HG03139 (cell line): ENCODE data around the gene HDAC4.

ENCODE experiments used
- ATAC-seq: cut with Tn5 transposase; IDR thresholded peaks from one replicate; pipeline ENCODE4 v1.9.1; 2021; ENCODE audit not compliant: unreplicated experiment

HDAC4 gene

DNA sequence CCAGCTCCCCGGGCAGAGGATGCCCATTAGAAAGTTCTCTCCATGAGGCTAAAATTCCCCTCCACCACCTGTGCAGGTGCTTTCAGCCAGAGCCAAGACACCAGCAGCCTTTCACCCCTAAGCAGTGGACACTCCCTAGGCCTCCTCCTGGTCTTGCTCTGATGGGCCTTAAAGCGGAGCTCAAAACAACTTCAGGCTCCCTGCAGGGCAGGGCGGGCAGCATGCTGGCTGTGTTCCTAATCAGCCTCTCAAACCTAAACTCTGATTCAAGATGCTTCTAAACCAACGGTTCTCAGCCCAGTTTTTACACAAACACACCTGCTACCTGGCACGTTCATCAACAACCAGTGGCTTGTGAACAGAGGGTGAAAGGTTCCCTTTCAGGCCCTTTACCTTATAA lies 298.6 kb downstream of the HDAC4 start:
- no peak for ATAC-seq

DNA sequence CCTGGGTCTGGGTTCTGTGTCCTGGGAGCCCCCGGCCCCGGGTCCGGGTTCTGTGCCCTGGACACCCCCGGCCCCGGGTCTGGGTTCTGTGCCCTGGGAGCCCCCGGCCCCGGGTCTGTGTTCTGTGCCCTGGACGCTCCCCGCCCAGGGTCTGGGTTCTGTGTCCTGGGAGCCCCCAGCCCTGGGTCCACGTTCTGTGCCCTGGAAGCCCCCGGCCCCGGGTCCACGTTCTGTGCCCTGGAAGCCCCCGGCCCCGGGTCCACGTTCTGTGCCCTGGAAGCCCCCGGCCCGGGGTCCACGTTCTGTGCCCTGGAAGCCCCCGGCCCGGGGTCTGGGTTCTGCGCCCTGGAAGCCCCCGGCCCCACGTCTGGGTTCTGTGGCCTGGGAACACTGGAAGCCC lies 299.0 kb downstream of the HDAC4 start:
- ATAC-seq: no peak

DNA sequence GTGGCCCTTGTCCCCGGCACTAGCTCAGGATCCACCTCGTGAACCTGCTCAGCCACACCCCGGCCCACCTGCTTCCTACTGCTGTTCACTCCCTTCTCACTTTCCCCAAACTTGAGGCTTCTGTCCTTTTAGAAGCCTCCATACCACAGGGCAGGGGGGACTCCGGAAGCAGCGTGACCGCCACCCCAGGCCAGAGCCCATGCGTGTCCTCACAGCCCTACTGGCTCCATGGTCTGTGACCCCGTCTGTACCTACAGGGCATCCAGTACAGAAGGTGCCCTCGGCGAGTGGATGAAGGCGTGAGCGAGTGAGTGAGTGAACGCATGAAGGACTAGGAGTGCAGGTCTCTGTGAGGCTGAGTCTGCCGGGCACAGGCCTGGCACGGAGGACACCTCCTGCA lies 299.7 kb downstream of the HDAC4 start:
- ATAC-seq: no peak

DNA sequence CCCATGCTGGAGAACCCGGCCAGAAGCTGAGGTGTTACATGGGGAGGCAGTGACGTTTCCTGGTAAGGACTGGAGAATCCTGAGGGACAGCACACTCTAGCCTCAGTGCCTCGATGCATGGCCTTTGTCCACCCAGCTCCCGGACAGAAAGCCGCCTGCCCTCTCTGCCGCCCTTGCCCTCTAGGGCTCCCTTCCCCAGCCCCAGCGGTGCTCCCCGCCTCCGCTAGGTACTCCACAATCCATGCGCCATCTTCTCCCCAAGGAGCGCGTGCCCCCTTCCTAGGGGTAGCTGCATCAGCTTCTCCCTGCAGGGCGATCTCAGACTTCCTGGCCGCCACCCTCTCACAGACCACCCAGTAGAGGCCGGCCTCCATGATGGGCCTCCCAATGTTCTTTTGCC lies 301.3 kb downstream of the HDAC4 start:
- ATAC-seq: no peak

DNA sequence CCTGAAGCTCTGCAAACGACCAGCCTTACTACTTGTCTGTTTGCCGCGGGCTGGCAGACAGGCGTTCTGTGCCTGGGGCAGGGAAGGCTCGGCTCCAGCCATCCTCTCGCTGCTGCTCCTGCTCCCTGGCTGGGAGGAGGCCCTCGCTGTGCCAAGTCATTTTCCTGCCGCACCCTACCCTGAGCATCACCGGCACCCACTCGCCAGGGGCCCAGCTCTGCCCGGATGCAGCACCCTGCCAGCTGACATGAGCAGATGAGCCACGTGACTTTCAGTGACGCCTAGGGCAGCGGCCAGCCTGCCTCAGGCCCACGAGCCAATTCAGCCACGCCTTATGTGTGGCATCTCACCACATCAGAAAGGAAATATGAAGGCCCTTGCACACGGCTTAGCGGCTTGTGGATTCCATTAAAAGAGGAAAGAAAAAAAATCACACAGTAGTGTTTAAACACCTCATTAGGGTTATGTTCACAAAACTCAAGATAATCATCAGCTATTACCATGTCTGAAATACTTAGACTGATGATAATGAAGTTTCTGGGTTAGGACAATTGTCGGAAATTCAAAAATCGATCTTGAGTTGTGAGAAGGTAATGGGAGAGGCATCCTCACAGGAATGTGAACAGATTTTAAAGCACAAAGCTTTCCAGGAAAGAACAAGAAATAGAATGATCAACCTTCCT lies 302.4 kb downstream of the HDAC4 start:
- ATAC-seq: no peak

DNA sequence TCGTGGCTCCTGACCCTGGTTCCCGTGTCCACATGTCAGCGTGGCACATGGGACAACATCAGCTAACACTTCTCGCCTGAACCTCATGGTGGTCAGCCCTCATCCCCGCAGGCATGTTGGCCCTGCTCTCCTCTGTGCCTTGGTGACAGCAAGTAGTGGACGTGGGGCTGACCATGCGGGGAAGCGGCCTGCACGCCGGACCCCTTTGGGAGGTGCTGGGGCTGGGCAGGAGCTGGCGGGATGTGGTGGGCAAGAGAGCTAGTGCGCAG lies 303.5 kb downstream of the HDAC4 start:
- ATAC-seq: no peak

DNA sequence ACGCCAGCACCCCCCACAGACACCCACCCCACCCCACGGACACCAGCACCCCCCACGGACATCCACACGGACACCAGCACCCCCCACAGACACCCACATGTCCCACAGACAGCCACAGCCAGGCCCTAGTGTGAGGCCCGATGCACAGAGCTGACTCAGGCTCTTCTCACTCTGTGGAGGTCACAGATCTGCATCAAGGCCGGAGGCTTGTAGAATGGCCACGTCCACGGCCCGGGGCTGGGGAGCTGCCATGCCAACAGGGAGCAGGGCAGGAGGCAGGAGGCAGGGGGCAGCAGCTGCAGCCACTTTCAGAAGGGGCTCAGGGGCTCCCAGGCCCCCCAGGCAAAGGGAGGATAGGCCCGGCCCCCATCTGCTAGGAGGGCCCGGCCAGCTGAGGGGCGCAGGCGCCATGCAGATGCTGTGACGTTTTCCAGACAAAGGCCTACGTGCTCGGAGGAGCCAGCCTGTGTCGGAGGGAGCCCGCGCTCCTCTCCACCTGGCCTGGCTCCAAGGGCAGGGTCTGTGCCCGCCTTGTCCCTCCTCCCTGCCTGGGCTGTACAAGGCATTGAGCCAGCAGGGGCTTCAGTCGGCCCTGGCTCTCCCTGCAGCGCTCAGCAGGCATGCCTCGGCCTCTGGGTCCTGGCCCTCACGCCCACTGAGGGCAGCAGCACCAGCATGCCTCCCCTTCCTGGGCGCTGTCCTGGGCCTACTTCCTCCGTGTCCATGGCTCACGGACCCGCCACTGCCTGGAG lies 304.0 kb downstream of the HDAC4 start:
- ATAC-seq: no peak

DNA sequence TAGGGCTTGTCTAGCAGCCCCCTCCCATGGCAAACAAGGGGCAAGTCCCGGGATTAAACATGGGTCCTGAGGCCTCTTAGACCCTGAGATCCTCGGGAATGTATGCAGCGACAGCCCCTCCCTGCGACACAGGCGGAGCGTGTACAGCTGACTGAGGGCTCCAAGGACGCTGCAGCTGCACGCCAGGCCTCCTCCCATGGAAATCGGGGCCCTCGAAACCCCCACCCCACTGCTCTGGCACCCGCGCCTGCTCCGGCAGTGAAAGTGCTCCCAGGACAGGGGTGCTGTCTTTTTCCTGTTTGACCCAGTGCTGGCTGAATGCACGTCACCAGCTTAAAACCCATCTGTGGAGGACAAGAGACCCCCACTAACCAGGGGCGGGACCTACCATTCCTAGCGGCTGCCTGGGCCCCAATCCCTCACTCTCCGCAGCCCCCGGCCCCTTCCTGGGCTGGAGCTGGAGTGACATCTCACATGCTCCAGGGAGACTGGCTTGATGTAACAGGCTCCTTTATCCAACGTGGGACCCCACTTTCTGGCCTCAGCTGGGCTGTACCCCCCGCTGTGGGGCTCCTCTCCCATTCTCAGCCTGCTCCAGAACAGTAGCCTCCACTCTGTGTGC lies 305.2 kb downstream of the HDAC4 start:
- no peak for ATAC-seq

DNA sequence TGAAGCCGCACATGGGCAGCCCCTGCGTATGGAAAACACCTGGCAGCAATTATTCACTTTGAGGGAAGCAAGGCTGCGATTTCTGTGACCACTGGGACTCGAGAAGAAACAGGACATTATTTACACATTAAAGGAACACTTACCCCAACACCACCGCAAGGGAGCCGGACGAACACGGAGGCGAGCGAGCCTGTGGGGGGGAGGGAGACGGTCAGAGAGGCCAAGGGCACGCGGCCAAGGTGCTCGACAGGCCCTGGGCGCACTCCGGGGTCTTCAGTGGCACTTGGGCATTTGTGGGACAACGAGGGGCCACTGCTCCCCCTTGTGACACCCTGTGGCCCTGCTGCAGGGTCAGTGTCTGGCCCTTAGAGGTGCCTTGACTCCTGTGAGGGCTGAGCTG lies 306.0 kb downstream of the HDAC4 start:
- ATAC-seq: no peak

DNA sequence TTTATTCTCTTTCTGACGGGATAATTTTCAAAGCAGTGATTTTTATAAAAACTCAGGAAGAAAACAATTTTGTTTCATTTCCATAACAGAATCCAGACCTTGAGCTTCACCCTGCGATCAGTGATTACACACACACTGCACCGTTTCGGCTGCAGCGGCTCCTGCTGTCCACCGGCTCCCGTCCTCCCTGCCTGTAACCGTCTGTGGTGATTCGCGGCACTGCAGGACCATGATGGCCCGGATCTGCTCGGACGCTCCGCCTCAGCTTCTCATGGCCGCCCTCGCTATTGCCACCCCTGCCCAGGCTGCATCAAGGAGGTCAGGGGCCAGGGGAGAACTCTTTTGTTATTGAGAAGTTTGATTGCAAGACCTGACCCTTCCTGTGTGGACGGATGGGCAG lies 306.9 kb downstream of the HDAC4 start:
- ATAC-seq: no peak

DNA sequence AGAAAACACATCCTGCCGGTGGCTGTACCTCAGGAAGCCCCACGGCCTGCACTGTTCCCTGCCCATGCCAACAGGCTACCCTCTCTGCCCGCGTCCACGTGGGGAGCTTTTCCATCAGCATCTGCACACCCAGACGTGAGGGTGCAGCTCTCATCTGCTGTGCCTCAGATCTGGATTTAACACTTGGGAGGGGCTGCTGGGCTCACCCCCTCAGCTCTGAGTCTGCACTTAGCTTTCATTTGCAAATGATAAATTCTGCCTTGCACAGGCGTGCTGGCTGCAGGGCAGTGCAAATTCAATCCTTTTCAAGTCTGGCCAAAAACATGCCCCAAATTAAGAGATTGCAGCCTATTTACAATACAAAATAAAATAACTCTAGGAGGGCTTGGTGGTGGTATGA lies 307.3 kb downstream of the HDAC4 start:
- no peak for ATAC-seq

DNA sequence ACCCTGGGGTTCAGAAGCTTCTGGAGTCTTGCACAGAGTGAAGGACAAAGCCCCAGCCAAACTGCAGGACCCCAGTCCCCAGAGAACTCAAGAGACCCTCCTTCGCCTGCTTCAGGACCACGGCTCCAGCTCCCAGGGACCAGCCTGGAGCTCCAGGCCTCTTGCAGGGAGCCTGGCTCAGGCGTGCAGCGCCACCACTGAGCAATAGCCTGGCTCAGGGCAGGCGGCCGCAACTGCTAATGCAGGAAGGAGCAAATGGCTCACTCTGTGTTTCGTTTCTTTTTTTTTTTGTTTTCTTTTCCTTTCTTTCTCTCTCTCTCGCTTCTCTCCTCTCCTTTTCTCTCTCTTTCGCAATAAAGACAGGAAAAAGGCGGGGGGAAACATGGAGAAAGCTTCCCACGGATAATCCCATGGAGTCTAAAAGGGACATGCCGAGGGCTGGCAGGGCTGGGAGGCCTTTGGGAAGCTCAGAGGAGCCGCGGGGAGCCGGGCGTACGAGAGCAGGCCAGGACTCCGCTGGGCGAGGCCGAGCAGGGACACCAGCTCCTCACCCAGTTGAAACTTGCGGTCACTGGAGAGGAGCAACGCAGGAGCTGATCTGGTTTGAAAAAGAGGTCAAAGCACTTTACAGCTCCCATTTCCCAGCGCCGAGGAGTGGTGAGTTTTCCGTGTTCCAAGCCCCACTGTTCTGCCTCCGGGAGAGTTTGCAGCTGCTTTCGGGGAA lies 308.1 kb downstream of the HDAC4 start:
- no peak for ATAC-seq

DNA sequence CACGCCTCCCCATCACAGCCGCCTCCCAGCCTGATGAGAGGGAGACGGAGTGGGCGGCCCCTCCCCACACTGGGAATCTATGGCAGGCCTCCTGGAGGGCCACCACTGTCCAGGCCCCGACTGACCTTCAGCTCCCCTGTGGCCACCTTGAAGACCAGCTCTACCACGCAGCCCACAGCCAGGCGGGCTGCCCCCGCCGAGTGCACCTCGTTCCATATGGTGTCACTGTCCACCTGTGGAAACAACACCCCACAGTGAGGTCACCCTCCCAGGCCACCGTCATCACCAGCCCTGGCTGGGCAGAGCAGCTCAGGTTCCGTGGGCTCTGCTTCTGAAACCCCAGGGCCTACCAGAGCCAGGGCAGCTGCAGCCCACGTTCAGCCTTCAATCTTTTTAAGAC lies 310.9 kb downstream of the HDAC4 start:
- no peak for ATAC-seq

DNA sequence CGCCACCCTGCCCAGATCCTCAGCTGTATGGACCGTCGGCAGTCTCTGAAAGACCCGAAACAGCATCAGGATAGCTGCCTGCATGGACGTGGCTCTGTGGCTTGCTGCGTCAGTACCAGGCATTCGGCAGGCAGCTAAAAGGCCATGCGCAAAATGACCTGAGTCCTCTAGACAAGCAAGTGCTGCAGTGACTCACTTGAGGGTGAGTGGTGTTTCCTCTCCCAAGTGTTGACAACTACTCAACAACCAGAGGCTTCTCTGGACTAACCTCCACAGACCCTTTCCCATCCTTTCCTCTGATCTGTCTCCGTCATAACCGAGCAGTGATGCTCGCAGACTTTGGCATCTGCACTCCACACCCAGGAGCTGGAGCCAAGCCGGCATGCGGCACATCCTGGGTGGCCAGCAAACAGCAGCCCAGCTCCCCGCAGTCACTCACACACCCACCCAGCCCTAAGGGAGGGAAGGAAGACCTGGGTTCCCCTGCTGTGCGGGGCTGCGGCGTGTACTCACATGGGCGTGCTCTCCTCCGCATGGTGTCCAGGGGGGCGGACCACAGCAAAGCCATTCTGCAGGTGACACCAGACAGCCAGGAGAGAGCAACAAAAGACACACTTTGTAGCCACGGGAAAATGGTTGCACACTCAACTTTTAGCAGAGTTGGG lies 313.6 kb downstream of the HDAC4 start:
- ATAC-seq: no peak

DNA sequence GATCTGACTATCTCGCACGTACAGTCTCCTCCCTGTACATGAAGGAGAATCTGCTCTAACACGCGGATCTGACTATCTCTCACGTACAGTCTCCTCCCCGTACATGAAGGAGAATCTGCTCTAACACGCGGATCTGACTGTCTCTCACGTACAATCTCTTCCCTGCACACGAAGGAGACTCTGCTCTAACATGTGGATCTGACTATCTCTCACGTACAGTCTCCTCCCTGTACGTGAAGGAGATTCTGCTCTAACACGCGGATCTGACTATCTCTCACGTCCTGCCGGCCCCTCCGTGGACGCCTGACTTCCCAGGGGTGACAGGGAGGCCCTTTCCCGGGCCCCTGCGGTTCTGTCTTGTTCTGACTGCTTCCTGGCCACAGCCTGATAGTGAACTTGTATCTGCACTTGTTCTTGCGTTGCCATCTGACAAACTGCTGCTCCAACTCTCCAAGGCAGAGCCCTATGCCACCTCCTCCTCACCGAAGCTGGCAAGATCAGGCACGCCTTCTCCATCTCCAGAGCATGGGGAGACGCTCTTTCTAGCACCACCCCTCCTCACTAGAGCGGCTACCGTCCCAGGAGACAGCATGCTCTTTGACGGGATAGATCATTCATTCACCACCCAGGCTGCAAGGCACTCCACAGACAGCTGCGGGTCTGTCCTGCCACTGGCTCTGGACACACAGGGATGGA lies 314.3 kb downstream of the HDAC4 start:
- ATAC-seq: no peak

DNA sequence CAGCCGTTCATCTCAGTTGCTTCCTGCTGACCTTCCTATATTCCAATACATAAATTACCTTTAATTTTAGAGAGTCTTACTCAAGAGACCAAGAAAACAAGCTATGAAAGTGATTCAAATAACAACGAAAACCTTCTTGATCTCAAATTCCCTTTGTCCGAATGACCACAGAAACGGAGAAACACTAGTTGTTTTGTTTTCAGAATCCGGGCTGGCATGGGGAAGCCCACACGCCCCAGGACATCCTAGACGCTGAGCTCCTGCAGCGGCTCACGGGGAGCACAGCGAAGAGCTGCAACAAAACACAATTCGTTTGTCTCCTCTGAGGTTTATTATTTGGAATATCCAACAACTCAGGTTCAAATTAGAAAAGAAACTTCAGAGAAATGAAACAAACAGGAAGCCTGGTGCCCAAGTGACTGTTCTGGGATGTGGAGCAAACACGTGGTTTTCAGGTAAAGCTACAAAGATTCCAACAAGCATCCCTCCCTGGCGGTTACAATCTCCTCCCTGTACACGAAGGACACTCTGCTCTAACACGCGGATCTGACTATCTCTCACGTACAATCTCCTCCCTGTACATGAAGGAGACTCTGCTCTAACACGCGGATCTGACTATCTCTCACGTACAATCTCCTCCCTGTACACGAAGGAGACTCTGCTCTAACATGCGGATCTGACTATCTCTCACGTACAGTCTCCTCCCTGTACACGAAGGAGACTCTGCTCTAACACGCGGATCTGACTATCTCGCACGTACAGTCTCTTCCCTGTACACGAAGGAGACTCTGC lies 315.4 kb downstream of the HDAC4 start:
- ATAC-seq: no peak

DNA sequence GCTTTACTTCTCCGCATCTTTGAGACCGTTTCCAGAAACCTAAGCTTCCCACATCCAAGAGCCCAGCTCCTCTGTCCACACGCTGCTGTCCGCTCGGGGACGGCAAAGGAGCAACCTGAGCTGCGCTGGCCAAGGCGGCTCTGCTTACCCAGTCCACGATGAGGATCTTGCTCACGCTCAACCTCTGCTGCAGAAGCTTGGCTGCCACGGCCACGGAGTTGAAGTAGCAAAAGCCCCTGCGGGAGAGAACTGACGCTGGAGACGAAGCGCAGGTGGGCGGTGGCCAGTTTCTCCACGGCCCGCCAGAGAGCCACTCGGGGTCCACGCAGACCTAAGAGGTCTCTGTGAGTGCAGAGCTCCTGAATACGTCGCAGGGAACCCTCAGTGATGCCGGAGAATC lies 316.8 kb downstream of the HDAC4 start:
- no peak for ATAC-seq

DNA sequence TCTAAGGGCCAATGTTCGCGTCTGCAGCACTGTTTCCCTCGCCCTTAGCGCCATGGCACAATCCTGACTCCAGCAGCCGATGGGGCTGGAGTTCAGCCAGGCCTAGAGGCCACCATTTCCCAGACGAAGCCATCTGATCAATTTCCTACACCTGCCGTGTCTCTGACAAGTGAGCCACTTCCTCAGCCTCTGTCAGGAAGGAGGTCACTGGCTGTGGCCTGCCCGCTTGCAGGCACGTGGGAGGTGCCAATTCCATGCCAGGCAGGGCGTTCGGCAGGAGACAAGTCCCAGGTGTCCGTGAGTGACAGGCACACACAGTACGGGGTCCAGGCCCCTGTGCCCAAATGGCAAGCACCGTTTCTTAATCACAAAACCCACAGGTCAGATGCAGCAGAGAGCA lies 318.4 kb downstream of the HDAC4 start:
- no peak for ATAC-seq

DNA sequence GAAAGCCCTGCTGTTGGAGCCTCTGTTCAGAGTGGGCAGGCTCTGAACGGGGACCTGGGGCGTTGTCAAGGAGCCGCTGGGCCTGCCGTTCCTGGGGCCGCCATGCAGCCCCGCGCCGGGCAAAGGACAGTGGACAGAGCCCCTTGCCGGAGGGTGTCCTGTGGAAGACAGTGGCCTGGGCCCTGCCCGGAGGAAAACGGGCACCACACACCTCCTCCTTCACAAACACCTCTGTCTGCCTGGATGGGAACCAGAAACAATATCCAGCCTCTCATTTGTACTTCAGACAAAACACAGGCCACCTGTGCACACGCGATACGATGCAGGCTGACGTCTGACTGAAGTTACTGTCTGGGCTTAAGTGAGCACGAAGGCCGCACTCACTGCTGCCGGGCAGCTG lies 319.2 kb downstream of the HDAC4 start:
- ATAC-seq: no peak

DNA sequence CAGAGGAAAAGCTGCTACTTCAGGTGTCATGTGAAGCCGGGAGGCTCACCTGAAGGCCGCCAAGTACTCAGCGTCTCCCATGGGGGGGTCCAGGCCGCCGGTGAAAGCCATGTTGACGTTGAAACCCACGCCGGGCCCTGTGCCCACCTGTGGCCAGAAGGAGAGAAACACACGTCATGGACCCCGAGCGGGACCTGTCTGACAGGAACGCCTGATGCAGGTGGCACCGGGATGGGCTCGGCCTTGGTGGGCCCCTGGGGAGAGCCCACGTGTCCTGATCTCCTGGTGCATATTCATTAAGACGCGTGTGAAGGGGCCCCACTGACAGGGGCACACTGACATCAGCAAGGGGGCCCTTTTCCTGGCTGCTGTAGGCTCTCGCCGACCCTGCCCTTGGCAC lies 319.8 kb downstream of the HDAC4 start:
- no peak for ATAC-seq
